CD4-positive, alpha-beta T cell (primary cell): ENCODE results near the gene AGBL4. TPM values are rescaled to one million over a fixed set of nuclear protein-coding genes. Genes with fewer than 3 reads are reported as not detected.

Source experiments
- ATAC-seq: fragments of 200-7000 bp; cut with Tn5 transposase; one replicate; pipeline ENCODE4 v1.10.0; 2022; ENCODE audit warnings: mild to moderate bottlenecking; ENCODE audit not compliant: poor library complexity
- CTCF ChIA-PET: fragments of 350-600 bp; sonication (Branson Sonifier 250); formaldehyde crosslinking; loops from one replicate; lab custom pipeline; 2021; ENCODE audit warnings: antibody characterized with exemption, inconsistent platforms; lab: Charles Lee
- POLR2A ChIA-PET: fragments of 350-600 bp; sonication (Branson Sonifier 250); formaldehyde crosslinking; loops from one replicate; lab custom pipeline; 2021; ENCODE audit warnings: antibody characterized with exemption, inconsistent platforms; lab: Charles Lee
- DNase-seq, 14 experiments: peaks; one replicate each; pipeline ENCODE4 v3.0.0-alpha.2; 2013 to 2020; ENCODE audit warnings: mixed read lengths in 2 of 14
- H3K27ac ChIP-seq, 2 donors: one replicate each; pipeline versions ENCODE4 v1.5.1 to v1.7.0; 2013; ENCODE audit warnings: low read length in 2 of 2, low read depth in 1 of 2, mild to moderate bottlenecking in 1 of 2
- H3K27me3 ChIP-seq, 2 experiments: 1 replicate in 1 of 2; 2 replicates in 1 of 2; pipeline versions ENCODE4 v1.6.1 to v1.7.0; 2013; ENCODE audit warnings: low read length in 2 of 2, control low read depth in 1 of 2, mild to moderate bottlenecking in 1 of 2, moderate library complexity in 1 of 2; ENCODE audit not compliant: insufficient read depth in 2 of 2, control insufficient read depth in 1 of 2
- H3K36me3 ChIP-seq: one replicate; pipeline ENCODE4 v1.6.1; 2013; ENCODE audit warnings: low read length, control low read depth; ENCODE audit not compliant: insufficient read depth
- H3K4me1 ChIP-seq: one replicate; pipeline ENCODE4 v1.6.1; 2013; ENCODE audit warnings: low read length, control low read depth; ENCODE audit not compliant: insufficient read depth
- H3K4me3 ChIP-seq: one replicate; pipeline ENCODE4 v1.5.1; 2013; ENCODE audit warnings: mild to moderate bottlenecking, low read length, moderate library complexity
- H3K9me3 ChIP-seq, 2 experiments: 1 replicate in 1 of 2; 2 replicates in 1 of 2; pipeline versions ENCODE4 v1.6.1 to v1.7.0; 2013; ENCODE audit warnings: low read length in 2 of 2, mild to moderate bottlenecking in 2 of 2, control low read depth in 1 of 2, moderate library complexity in 1 of 2; ENCODE audit not compliant: control insufficient read depth in 1 of 2, insufficient read depth in 1 of 2
- H3K27ac Mint-ChIP-seq: one replicate; pipeline ENCODE4 v1.8.0; 2020; ENCODE audit warnings: mixed read lengths
- H3K27me3 Mint-ChIP-seq: one replicate; pipeline ENCODE4 v1.8.0; 2021; ENCODE audit warnings: mixed read lengths
- H3K36me3 Mint-ChIP-seq: one replicate; pipeline ENCODE4 v1.8.0; 2021; ENCODE audit warnings: low read depth, mixed read lengths
- H3K4me1 Mint-ChIP-seq: one replicate; pipeline ENCODE4 v1.8.0; 2021; ENCODE audit warnings: low read depth, mixed read lengths
- H3K4me3 Mint-ChIP-seq: one replicate; pipeline ENCODE4 v1.8.0; 2020; ENCODE audit warnings: mild to moderate bottlenecking, mixed read lengths
- H3K9me3 Mint-ChIP-seq: one replicate; pipeline ENCODE4 v1.8.0; 2020; ENCODE audit warnings: mixed read lengths
- CTCF ChIP-seq: fragments of 200-600 bp; IDR thresholded peaks from one replicate; pipeline ENCODE4 v1.8.0; 2022; ENCODE audit warnings: antibody characterized with exemption, mild to moderate bottlenecking
- intact Hi-C, 2 experiments: fragments of 100-400 bp; cut with DNase I in 1 of 2; cut with micrococcal nuclease in 1 of 2; formaldehyde crosslinking; loops; one replicate each; pipeline versions ENCODE4 v1.15.1 to v1.9.0; 2023 to 2025; cut with DNase I, micrococcal nuclease
- total RNA-seq, 174 experiments: library from RNA in 2 of 174; stranded (reverse) in 2 of 174; gene quantifications; one replicate each; pipeline ENCODE4 v1.2.3 and lab custom pipeline; 2021 to 2026

The AGBL4 gene
- total RNA-seq, 2 experiments from 2014 or later = 0.11 TPM; not detected in 1

- H3K9me3 Mint-ChIP-seq = no peaks in the 10 kb centered on the region
- no peaks in the 10 kb centered on the region for H3K4me1 Mint-ChIP-seq
- H3K27ac Mint-ChIP-seq = no peak overlapping the region
- no peak for DNase-seq
- intact Hi-C loops = no loop called here
- H3K4me3 Mint-ChIP-seq = no peak overlapping the region
- ATAC-seq = no peak
- Histone ChIP-seq H3K36me3 (no peaks in the 10 kb centered on the region), H3K27ac (no peak overlapping the region), H3K27me3 (peaks cover 0 to 3% of the 10 kb centered on the region in 2 experiments), H3K9me3 (no peaks in the 10 kb centered on the region), H3K4me3 (no peak overlapping the region), H3K4me1 (no peaks in the 10 kb centered on the region)
- no peaks in the 10 kb centered on the region for H3K36me3 Mint-ChIP-seq
- TF ChIP-seq CTCF = no peak
- ChIA-PET POLR2A (no interaction called here), CTCF (no interaction called here)
- peaks cover 12% of the 10 kb centered on the region for H3K27me3 Mint-ChIP-seq
Measured at GRCh38 chr1:48681476-48682305, 1342.1 kb downstream of the AGBL4 start.

DNA sequence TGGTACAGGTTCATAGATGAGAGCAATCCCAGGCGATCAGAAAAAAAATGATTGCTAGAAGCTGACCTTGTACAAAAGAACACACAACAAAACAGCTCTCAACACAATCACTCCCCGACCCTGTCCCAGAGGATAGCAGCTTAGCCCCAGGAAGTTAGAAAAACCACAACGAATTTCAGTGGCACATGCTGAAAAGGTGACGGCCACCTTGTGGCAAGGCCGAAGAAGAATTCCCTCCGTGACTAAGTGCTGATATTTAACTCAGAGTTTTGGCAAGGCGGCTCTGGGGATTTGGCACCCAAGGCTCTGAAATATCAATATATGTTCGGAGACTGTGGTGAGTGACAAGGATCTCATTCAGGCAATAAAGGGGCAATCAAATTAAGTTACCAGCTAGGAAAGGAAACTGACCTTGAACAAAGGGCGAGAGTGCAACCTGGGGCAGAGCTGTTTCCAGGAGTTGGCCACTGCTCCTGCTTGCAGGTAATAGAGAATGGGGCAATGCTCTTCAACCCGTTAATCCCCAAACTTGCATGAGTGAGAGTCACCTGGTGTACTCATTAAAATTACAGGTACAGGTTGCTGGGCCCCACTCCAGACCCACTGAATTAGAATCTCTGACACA, 1343.2 kb downstream of the AGBL4 start:
- peaks cover 0 to 6% of the 10 kb centered on the region in 2 experiments for H3K27me3 ChIP-seq
- Mint-ChIP-seq H3K4me1 (no peaks in the 10 kb centered on the region), H3K36me3 (no peaks in the 10 kb centered on the region), H3K4me3 (no peak overlapping the region), H3K27ac (no peak overlapping the region), H3K27me3 (peaks cover 8% of the 10 kb centered on the region), H3K9me3 (no peaks in the 10 kb centered on the region)
- H3K27ac ChIP-seq = no peak overlapping the region
- ChIA-PET CTCF (no interaction called here), POLR2A (no interaction called here)
- no peak overlapping the region for H3K4me3 ChIP-seq
- no peak for TF ChIP-seq CTCF
- H3K9me3 ChIP-seq = no peaks in the 10 kb centered on the region
- H3K4me1 ChIP-seq = no peaks in the 10 kb centered on the region
- no peaks in the 10 kb centered on the region for H3K36me3 ChIP-seq
- ATAC-seq (no peak), DNase-seq (no peak)
- intact Hi-C loops = no loop called here

GRCh38 chr1:48679859-48680258, 1343.9 kb downstream of the AGBL4 start:
- ChIA-PET POLR2A (no interaction called here), CTCF (no interaction called here)
- no peak overlapping the region for H3K4me3 Mint-ChIP-seq
- intact Hi-C loops = loop anchor here in 1 of 2 experiments (5.0 to 10.0 kb wide), 2 partner anchors 137 to 1665 kb away; no protein-coding TSS in a partner anchor
- no peaks in the 10 kb centered on the region for H3K9me3 Mint-ChIP-seq
- H3K27ac Mint-ChIP-seq = no peak overlapping the region
- H3K4me3 ChIP-seq = no peak overlapping the region
- DNase-seq (no peak), ATAC-seq (no peak)
- H3K9me3 ChIP-seq = no peaks in the 10 kb centered on the region
- no peak for TF ChIP-seq CTCF
- H3K36me3 Mint-ChIP-seq = no peaks in the 10 kb centered on the region
- no peaks in the 10 kb centered on the region for H3K4me1 ChIP-seq
- no peak overlapping the region for H3K27ac ChIP-seq
- no peaks in the 10 kb centered on the region for H3K36me3 ChIP-seq
- peaks cover 14% of the 10 kb centered on the region for H3K27me3 Mint-ChIP-seq
- peaks cover 0 to 3% of the 10 kb centered on the region in 2 experiments for H3K27me3 ChIP-seq
- no peaks in the 10 kb centered on the region for H3K4me1 Mint-ChIP-seq
